Measurements from ENCODE around the gene SLBP. TPM values are rescaled to one million over a fixed set of nuclear protein-coding genes. Genes with fewer than 3 reads are reported as not detected.

The SLBP gene
- total and polyA plus RNA-seq, 2 donors (not counting 1 experiment from before 2014, with no cell fraction given), result 19.4 to 31.8 TPM

DNA sequence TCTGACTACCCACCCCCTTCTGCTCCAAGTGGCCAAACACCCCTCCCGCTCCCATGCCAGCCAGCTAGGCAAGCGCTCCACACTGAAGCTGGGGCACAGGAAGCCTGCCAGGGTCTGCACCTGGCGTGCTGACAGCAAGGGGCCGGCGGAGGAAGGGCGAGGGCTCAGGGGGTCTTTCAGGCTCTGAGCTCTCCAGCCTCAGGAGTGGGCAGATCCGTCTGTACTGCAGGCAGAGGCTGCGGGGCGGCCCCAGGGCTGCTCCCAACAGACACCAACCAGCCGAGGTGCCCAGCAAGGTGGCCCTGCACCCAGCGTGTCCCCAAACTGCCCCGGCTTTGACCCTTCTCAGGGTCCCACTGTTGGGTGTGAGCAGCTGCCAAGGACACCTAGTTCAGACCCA is 42.8 kb downstream of the SLBP start:
- DNase-seq (no peak), ATAC-seq (ENCODE audit: low read depth) (no peak)
- Histone ChIP-seq H3K4me3 (ENCODE audit: control extremely low read depth in 1 of 5, extremely low read depth in 1 of 5, insufficient read depth in 1 of 5, low read depth in 2 of 5, low read length in 4 of 5) (no peak overlapping the region), H3K27me3 (replicated peaks in 1 of 4; ENCODE audit: control extremely low read depth in 1 of 4, control insufficient read depth in 3 of 4, insufficient read depth in 4 of 4, low read length in 3 of 4) (no peaks in the 10 kb centered on the region), H3K27ac (ENCODE audit: low read length in 2 of 2) (no peak overlapping the region), H3K4me1 (ENCODE audit: control insufficient read depth in 2 of 2, insufficient read depth in 2 of 2, low read length in 2 of 2) (no peaks in the 10 kb centered on the region), H3K9me3 (ENCODE audit: control extremely low read depth in 1 of 3, control insufficient read depth in 2 of 3, insufficient read depth in 1 of 3, low read length in 2 of 3) (peaks cover 0 to 4% (median 0%) of the 10 kb centered on the region in 3 donors), H3K36me3 (replicated peaks in 1 of 2; ENCODE audit: control extremely low read depth in 1 of 2, control insufficient read depth in 1 of 2, extremely low read depth in 1 of 2, insufficient read depth in 2 of 2, low read length in 1 of 2) (no peaks in the 10 kb centered on the region), H3K9ac (ENCODE audit: low read length) (no peak overlapping the region), H2AFZ (ENCODE audit: insufficient read depth, low read depth, low read length, poor library complexity, severe bottlenecking) (no peak overlapping the region), H4K20me1 (ENCODE audit: control insufficient read depth, insufficient read depth, low read length, poor library complexity, severe bottlenecking) (no peaks in the 10 kb centered on the region), H3K79me2 (ENCODE audit: control insufficient read depth, insufficient read depth, low read length) (no peaks in the 10 kb centered on the region), H3K4me2 (replicated peaks; ENCODE audit: low read depth, low read length, poor library complexity, severe bottlenecking) (no peak overlapping the region)
- POLR2A ChIA-PET, result no interaction called here
- H3K27ac Mint-ChIP-seq, result no peak overlapping the region
- 94% methylated on average over 12 of the region's 12 CpGs for WGBS (ENCODE audit: insufficient coverage)
- no peaks in the 10 kb centered on the region for H3K9me3 Mint-ChIP-seq (ENCODE audit: insufficient read depth)
- CTCF ChIA-PET, result no interaction called here
- no peaks in the 10 kb centered on the region for H3K4me1 Mint-ChIP-seq
- intact Hi-C loops (cut with micrococcal nuclease), result no loop called here
- TF ChIP-seq CTCF (IDR thresholded peaks at IDR 0.05) (no peak), EZH2 (IDR thresholded peaks at IDR 0.05; ENCODE audit: borderline replicate concordance, insufficient read depth, low read depth, low read length, poor library complexity, severe bottlenecking) (no peak)
- no peaks in the 10 kb centered on the region for H3K27me3 Mint-ChIP-seq
- no peak overlapping the region for H3K4me3 Mint-ChIP-seq

DNA sequence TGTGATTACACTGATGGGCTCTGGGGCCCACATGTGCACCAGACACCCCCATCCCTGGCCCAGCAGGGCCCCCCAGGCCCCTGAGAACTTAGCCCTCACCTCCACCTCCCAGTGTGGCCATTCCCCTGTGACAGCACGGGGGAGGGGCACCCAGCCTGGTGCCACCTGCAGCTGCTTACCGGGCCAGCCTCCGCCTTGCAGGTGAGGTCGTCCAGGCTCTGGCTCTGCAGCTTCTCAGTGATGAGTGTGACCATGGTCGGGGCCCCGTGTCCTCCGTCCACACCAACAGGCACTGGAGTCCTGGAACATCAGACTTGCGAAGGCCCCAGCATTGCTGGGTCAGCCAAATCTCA is 43.7 kb downstream of the SLBP start:
- Histone ChIP-seq H3K9ac (ENCODE audit: low read length) (no peak overlapping the region), H2AFZ (ENCODE audit: insufficient read depth, low read depth, low read length, poor library complexity, severe bottlenecking) (no peak overlapping the region)

More for the DNA sequence above, 43.7 kb downstream of the SLBP start:
- intact Hi-C loops (cut with micrococcal nuclease), result no loop called here
- Histone ChIP-seq H3K4me1 (ENCODE audit: control insufficient read depth in 2 of 2, insufficient read depth in 2 of 2, low read length in 2 of 2) (no peaks in the 10 kb centered on the region), H3K79me2 (ENCODE audit: control insufficient read depth, insufficient read depth, low read length) (no peaks in the 10 kb centered on the region), H3K36me3 (replicated peaks in 1 of 2; ENCODE audit: control extremely low read depth in 1 of 2, control insufficient read depth in 1 of 2, extremely low read depth in 1 of 2, insufficient read depth in 2 of 2, low read length in 1 of 2) (no peaks in the 10 kb centered on the region), H3K9me3 (ENCODE audit: control extremely low read depth in 1 of 3, control insufficient read depth in 2 of 3, insufficient read depth in 1 of 3, low read length in 2 of 3) (peaks cover 0 to 4% (median 0%) of the 10 kb centered on the region in 3 donors), H3K27me3 (replicated peaks in 1 of 4; ENCODE audit: control extremely low read depth in 1 of 4, control insufficient read depth in 3 of 4, insufficient read depth in 4 of 4, low read length in 3 of 4) (no peaks in the 10 kb centered on the region), H3K4me2 (replicated peaks; ENCODE audit: low read depth, low read length, poor library complexity, severe bottlenecking) (no peak overlapping the region), H3K27ac (ENCODE audit: low read length in 2 of 2) (no peak overlapping the region), H3K4me3 (ENCODE audit: control extremely low read depth in 1 of 5, extremely low read depth in 1 of 5, insufficient read depth in 1 of 5, low read depth in 2 of 5, low read length in 4 of 5) (no peak overlapping the region), H4K20me1 (ENCODE audit: control insufficient read depth, insufficient read depth, low read length, poor library complexity, severe bottlenecking) (no peaks in the 10 kb centered on the region)
- TF ChIP-seq CTCF (IDR thresholded peaks at IDR 0.05) (no peak), EZH2 (IDR thresholded peaks at IDR 0.05; ENCODE audit: borderline replicate concordance, insufficient read depth, low read depth, low read length, poor library complexity, severe bottlenecking) (no peak)
- ChIA-PET CTCF (no interaction called here), POLR2A (no interaction called here)
- Mint-ChIP-seq H3K4me1 (no peaks in the 10 kb centered on the region), H3K9me3 (ENCODE audit: insufficient read depth) (no peaks in the 10 kb centered on the region), H3K4me3 (no peak overlapping the region), H3K27me3 (no peaks in the 10 kb centered on the region), H3K27ac (no peak overlapping the region)
- 90% methylated on average over 8 of the region's 8 CpGs for WGBS (ENCODE audit: insufficient coverage)
- no peak for DNase-seq
- no peak for ATAC-seq (ENCODE audit: low read depth)

Measured in B cell (primary cell).